Glutamatergic neuron (in vitro differentiated cells): Measurements from ENCODE around the gene ADTRP. TPM values are rescaled to one million over a fixed set of nuclear protein-coding genes. Genes with fewer than 3 reads are reported as not detected.

Experiments
- DNase-seq: peaks from one replicate; pipeline ENCODE4 v3.0.0; 2022
- H3K27ac Mint-ChIP-seq: one replicate; pipeline ENCODE4 v1.8.0; 2020; ENCODE audit warnings: mild to moderate bottlenecking, mixed read lengths, inconsistent platforms; ENCODE audit not compliant: unreplicated experiment
- H3K27me3 Mint-ChIP-seq: one replicate; pipeline ENCODE4 v1.8.0; 2020; ENCODE audit warnings: mild to moderate bottlenecking, moderate library complexity, mixed read lengths, inconsistent platforms; ENCODE audit not compliant: unreplicated experiment
- H3K36me3 Mint-ChIP-seq: one replicate; pipeline ENCODE4 v1.8.0; 2020; ENCODE audit warnings: mild to moderate bottlenecking, mixed read lengths, inconsistent platforms; ENCODE audit not compliant: unreplicated experiment
- H3K4me1 Mint-ChIP-seq: one replicate; pipeline ENCODE4 v1.8.0; 2020; ENCODE audit warnings: mild to moderate bottlenecking, low read depth, mixed read lengths, inconsistent platforms; ENCODE audit not compliant: unreplicated experiment
- H3K4me3 Mint-ChIP-seq: one replicate; pipeline ENCODE4 v1.8.0; 2020; ENCODE audit warnings: mild to moderate bottlenecking, mixed read lengths, inconsistent platforms; ENCODE audit not compliant: unreplicated experiment
- H3K9me3 Mint-ChIP-seq: one replicate; pipeline ENCODE4 v1.8.0; 2020; ENCODE audit warnings: mild to moderate bottlenecking, moderate library complexity, mixed read lengths, inconsistent platforms; ENCODE audit not compliant: unreplicated experiment
- CTCF ChIP-seq: fragments of 200-600 bp; sonication (generic); IDR thresholded peaks from one replicate; pipeline ENCODE4 v1.5.0; 2021; ENCODE audit not compliant: partially characterized antibody, unreplicated experiment
- total RNA-seq: library from RNA; stranded (reverse); fragmentation: NEBNext Ultra II Directional; extraction: Animal tissue kit (Norgen Biotek cat#: 25700); gene quantifications from one replicate; pipeline ENCODE4 v1.2.1, GENCODE V29; 2021; ENCODE audit not compliant: unreplicated experiment

The ADTRP gene
- total RNA-seq, 1 donor from 2014 or later = not detected

GRCh38 chr6:11813606-11814005 is 35.0 kb upstream of the ADTRP start:
- Mint-ChIP-seq H3K27ac (no peak overlapping the region), H3K9me3 (no peaks in the 10 kb centered on the region), H3K36me3 (no peaks in the 10 kb centered on the region), H3K4me3 (no peak overlapping the region), H3K27me3 (peaks cover 6% of the 10 kb centered on the region), H3K4me1 (peaks cover 18% of the 10 kb centered on the region)
- no peak for DNase-seq
- TF ChIP-seq CTCF = no peak

GRCh38 chr6:11812951-11813350 is 34.3 kb upstream of the ADTRP start:
- H3K4me3 Mint-ChIP-seq = no peak overlapping the region
- H3K27ac Mint-ChIP-seq = no peak overlapping the region
- TF ChIP-seq CTCF = no peak
- H3K36me3 Mint-ChIP-seq = no peaks in the 10 kb centered on the region
- peaks cover 18% of the 10 kb centered on the region for H3K4me1 Mint-ChIP-seq
- no peak for DNase-seq
- H3K9me3 Mint-ChIP-seq = no peaks in the 10 kb centered on the region
- peaks cover 6% of the 10 kb centered on the region for H3K27me3 Mint-ChIP-seq

- H3K27ac Mint-ChIP-seq = no peak overlapping the region
- H3K27me3 Mint-ChIP-seq = peaks cover 6% of the 10 kb centered on the region
- H3K36me3 Mint-ChIP-seq = no peaks in the 10 kb centered on the region
- H3K4me3 Mint-ChIP-seq = no peak overlapping the region
- no peak for DNase-seq
- H3K4me1 Mint-ChIP-seq = peaks cover 18% of the 10 kb centered on the region
- H3K9me3 Mint-ChIP-seq = no peaks in the 10 kb centered on the region
- no peak for TF ChIP-seq CTCF
Measured at GRCh38 chr6:11812439-11812838, 33.8 kb upstream of the ADTRP start.

- H3K4me1 Mint-ChIP-seq = peaks cover 18% of the 10 kb centered on the region
- no peak overlapping the region for H3K4me3 Mint-ChIP-seq
- H3K27ac Mint-ChIP-seq = no peak overlapping the region
- DNase-seq = no peak
- H3K36me3 Mint-ChIP-seq = no peaks in the 10 kb centered on the region
- TF ChIP-seq CTCF = no peak
- peaks cover 6% of the 10 kb centered on the region for H3K27me3 Mint-ChIP-seq
- no peaks in the 10 kb centered on the region for H3K9me3 Mint-ChIP-seq
Measured at GRCh38 chr6:11811644-11812264, 33.2 kb upstream of the ADTRP start.

GRCh38 chr6:11810854-11811643 is 32.4 kb upstream of the ADTRP start:
- Mint-ChIP-seq H3K4me3 (no peak overlapping the region), H3K9me3 (no peaks in the 10 kb centered on the region), H3K36me3 (no peaks in the 10 kb centered on the region), H3K4me1 (peaks cover 18% of the 10 kb centered on the region), H3K27me3 (peaks cover 6% of the 10 kb centered on the region), H3K27ac (no peak overlapping the region)
- no peak for TF ChIP-seq CTCF
- no peak for DNase-seq
